ENCODE measurements around the gene NXPH4. TPM values are rescaled to one million over a fixed set of nuclear protein-coding genes. Genes with fewer than 3 reads are reported as not detected.

The NXPH4 gene
- total and polyA plus RNA-seq, 4 donors, result 0.15 to 0.94 (median 0.48) TPM

GRCh38 chr12:57230381-57231155 lies 14.0 kb downstream of the NXPH4 start:
- ATAC-seq (ENCODE audit: insufficient read depth, low FRiP score) (no peak), DNase-seq (no peak)
- no peak for TF ChIP-seq CTCF (IDR thresholded peaks at IDR 0.05; ENCODE audit: control extremely low read depth, extremely low read depth)
- Histone ChIP-seq H3K9ac (ENCODE audit: insufficient read depth in 1 of 2, low read length in 2 of 2) (peak overlapping the region; percentile 34 to 79), H3K4me1 (ENCODE audit: control insufficient read depth in 5 of 5, insufficient read depth in 5 of 5, low read length in 5 of 5) (peaks cover 0 to 31% (median 16%) of the 10 kb centered on the region in 5 donors), H3K27me3 (ENCODE audit: control insufficient read depth in 3 of 3, insufficient read depth in 3 of 3, low read length in 2 of 3) (peaks cover 5 to 24% (median 20%) of the 10 kb centered on the region in 3 donors), H3K4me3 (peak overlapping the region; percentile 75), H3K36me3 (ENCODE audit: control insufficient read depth in 4 of 4, insufficient read depth in 4 of 4, low read length in 4 of 4) (peaks cover 0 to 38% (median 17%) of the 10 kb centered on the region in 4 donors), H3K9me3 (ENCODE audit: control insufficient read depth in 4 of 4, insufficient read depth in 3 of 4, low read length in 3 of 4) (peaks cover 0 to 2% (median 0%) of the 10 kb centered on the region in 4 donors), H3K27ac (ENCODE audit: low read depth in 1 of 2, low read length in 1 of 2) (peak overlapping the region in 1 of 2 donors; percentile 78)
- WGBS, 2 donors, result 67 to 76% methylated on average over 10 of the region's 10 CpGs

GRCh38 chr12:57231276-57232021 lies 14.9 kb downstream of the NXPH4 start:
- H3K4me3 ChIP-seq, result no peak overlapping the region
- no peak overlapping the region for H3K27ac ChIP-seq (ENCODE audit: low read depth in 1 of 2, low read length in 1 of 2)
- TF ChIP-seq CTCF (IDR thresholded peaks at IDR 0.05; ENCODE audit: control extremely low read depth, extremely low read depth), result no peak
- peaks cover 4 to 24% (median 17%) of the 10 kb centered on the region in 3 donors for H3K27me3 ChIP-seq (ENCODE audit: control insufficient read depth in 3 of 3, insufficient read depth in 3 of 3, low read length in 2 of 3)
- 96 to 97% methylated on average over 13 of the region's 13 CpGs for WGBS, 2 donors
- no peak for DNase-seq
- ATAC-seq (ENCODE audit: insufficient read depth, low FRiP score), result no peak
- no peak overlapping the region for H3K9ac ChIP-seq (ENCODE audit: insufficient read depth in 1 of 2, low read length in 2 of 2)
- H3K9me3 ChIP-seq (ENCODE audit: control insufficient read depth in 4 of 4, insufficient read depth in 3 of 4, low read length in 3 of 4), result peaks cover 0 to 2% (median 0%) of the 10 kb centered on the region in 4 donors
- H3K4me1 ChIP-seq (ENCODE audit: control insufficient read depth in 5 of 5, insufficient read depth in 5 of 5, low read length in 5 of 5), result peaks cover 0 to 37% (median 16%) of the 10 kb centered on the region in 5 donors
- peaks cover 0 to 38% (median 17%) of the 10 kb centered on the region in 4 donors for H3K36me3 ChIP-seq (ENCODE audit: control insufficient read depth in 4 of 4, insufficient read depth in 4 of 4, low read length in 4 of 4)

- peaks cover 4 to 22% (median 18%) of the 10 kb centered on the region in 3 donors for H3K27me3 ChIP-seq (ENCODE audit: control insufficient read depth in 3 of 3, insufficient read depth in 3 of 3, low read length in 2 of 3)
- H3K27ac ChIP-seq (ENCODE audit: low read depth in 1 of 2, low read length in 1 of 2), result no peak overlapping the region
- no peak for ATAC-seq (ENCODE audit: insufficient read depth, low FRiP score)
- no peak for TF ChIP-seq CTCF (IDR thresholded peaks at IDR 0.05; ENCODE audit: control extremely low read depth, extremely low read depth)
- peaks cover 0 to 40% (median 14%) of the 10 kb centered on the region in 5 donors for H3K4me1 ChIP-seq (ENCODE audit: control insufficient read depth in 5 of 5, insufficient read depth in 5 of 5, low read length in 5 of 5)
- H3K4me3 ChIP-seq, result no peak overlapping the region
- H3K9me3 ChIP-seq (ENCODE audit: control insufficient read depth in 4 of 4, insufficient read depth in 3 of 4, low read length in 3 of 4), result no peaks in the 10 kb centered on the region
- WGBS, 2 donors, result 93 to 95% methylated on average over 19 of the region's 19 CpGs
- H3K36me3 ChIP-seq (ENCODE audit: control insufficient read depth in 4 of 4, insufficient read depth in 4 of 4, low read length in 4 of 4), result peaks cover 0 to 38% (median 17%) of the 10 kb centered on the region in 4 donors
- no peak for DNase-seq
- H3K9ac ChIP-seq (ENCODE audit: insufficient read depth in 1 of 2, low read length in 2 of 2), result no peak overlapping the region
Measured at GRCh38 chr12:57232156-57232756, 15.7 kb downstream of the NXPH4 start.
